SIG-M5 treated with dmso at 0.1 percent for 504 hours (cell line): ENCODE measurements around the gene CCDC63.
"Not testable (repeated sequence)": the region's sequence is repeated elsewhere in the genome, so short reads cannot be mapped to it uniquely, and the experiment has no call there.

ENCODE experiments used
- DNase-seq: peaks from one replicate; lab custom pipeline; 2025; ENCODE audit not compliant: unreplicated experiment; lab: John Stamatoyannopoulos, UW

Gene CCDC63

DNA sequence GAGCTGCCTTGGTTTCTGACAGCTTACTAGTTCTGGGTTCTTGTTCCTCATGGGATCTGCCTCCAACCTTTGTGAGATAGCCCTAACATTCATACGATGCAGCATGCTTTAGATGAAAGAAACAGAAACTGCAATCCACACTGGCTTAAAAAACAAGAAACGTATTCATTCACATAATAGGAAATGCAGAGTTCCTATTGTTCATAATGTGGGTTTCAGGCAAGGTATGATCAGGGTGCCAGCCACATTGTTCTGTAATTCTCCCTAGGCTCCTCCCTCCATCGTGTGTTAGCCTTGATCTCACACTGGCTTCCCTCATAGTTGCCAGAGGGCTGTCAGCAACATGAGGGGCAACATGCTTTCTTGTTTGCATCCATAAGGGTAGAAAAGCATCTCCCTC is 2.7 kb upstream of the CCDC63 start:
- DNase-seq: no peak

DNA sequence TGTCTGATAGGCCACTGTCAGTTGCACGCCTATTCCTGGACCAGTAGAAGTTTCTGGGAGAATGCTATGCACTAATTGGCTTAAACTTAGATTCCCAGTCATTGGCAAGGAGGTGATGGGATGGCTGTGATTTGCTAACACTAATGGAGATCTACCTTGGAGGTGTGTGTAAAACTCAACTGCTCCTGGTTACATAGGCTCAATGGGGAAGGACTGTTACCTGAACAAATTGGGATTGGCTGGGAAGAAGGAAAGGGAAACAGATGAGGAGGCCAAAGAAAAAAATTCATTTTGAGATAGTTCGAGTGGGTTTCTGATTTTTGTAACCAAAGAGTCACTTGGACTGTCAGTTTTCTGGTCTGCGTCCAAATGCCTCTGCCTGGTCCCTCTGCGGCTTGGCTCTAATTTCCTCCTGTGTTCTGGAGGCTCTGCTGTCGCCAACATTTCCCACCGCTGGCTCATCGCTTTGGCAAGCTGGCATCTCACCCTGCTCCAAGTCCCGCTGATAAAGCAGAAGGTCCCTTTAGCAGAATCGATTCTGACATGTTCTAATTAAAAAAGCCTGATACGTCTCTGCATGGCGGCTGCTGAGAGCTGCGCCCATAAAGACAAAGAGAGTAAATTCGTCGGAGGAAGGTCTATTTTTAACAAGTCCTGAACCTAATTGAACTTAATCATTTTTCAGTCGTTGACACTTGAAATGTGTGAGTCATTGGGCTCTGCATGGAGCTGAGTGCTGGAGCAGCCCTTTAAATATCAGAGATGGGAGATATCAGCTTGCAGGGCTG is 2.0 kb upstream of the CCDC63 start:
- no peak for DNase-seq

DNA sequence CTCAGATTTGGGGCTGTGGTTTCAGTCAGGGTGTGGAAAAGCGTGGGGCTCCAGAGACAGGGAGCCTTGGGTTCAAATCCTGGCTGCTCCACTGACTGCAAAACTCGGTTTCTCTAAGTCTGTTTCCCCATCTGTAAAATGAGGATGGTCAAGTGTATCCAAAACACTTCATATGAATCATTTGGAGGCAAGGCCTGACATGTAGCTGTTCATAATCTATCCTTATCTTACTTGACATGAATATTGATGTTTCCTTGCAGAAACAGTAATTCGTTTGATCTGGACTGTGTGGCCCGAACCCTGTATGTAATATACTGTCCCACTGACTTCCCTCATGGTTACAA is 1.5 kb upstream of the CCDC63 start:
- no peak for DNase-seq

DNA sequence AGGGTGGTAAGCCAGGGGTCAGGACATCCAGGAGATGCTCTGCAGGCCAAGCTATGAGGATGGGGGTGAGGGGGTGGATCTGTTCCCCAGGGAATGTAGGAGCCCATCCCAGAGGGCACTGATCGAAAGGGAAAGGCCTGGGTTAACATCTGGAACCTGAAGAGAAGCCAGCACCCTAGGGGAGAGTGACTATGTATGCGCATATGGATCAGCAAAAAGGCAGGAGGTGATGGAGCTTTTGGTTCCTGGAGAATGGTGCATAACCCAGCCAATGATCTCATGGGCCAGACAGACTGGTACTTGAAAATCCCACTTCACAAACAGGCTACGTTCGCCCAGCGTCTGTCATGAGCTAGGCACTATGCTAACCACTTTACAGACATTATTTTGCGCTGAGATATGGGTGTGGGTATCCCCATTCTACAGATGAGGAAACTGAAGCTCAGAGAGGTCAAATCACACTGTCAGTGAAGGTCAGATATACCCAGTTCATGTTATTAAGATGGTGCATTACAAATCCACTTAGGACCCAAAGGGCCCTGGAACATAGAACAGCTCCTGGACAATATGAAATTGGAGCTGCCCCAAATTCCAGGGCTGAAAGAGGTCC is 1.6 kb downstream of the CCDC63 start:
- DNase-seq: no peak

DNA sequence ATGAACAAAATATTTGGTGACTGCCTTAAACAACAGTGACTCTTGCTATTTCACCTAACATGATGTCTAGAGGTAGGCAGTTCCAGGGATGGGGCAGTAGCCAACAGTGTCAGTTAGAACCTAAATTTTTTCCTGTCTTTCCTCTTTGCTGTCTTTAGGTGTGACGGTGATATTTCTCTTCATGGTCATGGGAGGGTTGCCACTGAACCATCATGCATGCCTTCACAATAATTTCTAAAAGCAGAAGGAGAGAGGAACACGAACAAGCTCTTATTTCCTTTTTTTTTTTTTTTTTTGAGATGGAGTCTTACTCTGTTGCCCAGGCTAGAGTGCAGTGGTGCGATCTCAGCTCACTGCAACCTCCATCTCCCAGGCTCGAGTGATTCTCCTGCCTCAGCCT is 2.4 kb downstream of the CCDC63 start:
- no peak for DNase-seq

DNA sequence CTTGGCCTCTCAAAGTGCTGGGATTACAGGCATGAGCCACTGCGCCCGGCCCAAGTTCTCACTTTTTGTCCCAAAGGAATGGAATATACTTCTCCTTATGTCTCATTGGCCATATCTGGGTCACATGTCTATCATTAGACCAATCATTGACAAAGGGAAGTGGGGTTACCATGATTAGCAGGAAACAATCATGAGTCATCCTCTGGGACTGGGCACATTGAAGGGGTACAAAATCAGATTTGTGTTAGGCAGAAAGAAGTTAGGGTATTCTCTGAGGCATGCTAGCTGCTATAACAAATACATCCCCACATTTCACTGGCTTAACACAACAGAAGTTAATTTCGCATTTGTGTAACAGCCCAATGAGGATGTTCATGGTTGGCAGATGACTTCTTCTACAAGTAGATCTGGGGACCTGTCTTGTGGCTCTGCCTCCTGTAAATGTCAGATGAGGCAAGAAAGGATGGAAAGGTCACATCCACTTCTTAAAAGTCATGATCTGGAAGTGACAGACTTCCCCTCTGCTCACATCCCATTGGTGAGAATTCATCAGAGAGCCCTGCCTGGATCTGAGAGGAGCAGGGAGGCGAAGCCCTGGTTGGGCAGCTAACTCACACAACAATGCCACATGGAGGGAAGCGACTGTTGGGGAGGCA is 3.1 kb downstream of the CCDC63 start:
- DNase-seq: no peak

DNA sequence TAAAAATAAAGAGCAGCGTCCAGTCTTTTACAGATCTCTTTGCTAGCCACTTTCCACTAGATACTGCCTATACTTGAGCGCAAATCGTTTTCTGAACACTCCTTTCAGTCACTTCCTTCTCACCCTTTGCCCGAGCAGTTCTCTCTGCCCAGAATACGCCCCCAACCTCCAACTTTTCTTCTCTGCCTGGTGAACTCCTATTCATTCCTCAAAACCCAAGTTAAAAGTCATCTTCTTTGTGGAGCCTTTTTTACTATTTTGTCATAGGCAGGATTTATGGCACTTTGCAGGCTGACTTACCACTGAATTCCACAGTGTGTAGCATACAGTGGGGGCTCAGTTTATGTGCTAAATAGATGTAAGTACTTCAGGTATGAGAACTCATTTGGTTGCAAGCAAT is 4.0 kb downstream of the CCDC63 start:
- no peak for DNase-seq

DNA sequence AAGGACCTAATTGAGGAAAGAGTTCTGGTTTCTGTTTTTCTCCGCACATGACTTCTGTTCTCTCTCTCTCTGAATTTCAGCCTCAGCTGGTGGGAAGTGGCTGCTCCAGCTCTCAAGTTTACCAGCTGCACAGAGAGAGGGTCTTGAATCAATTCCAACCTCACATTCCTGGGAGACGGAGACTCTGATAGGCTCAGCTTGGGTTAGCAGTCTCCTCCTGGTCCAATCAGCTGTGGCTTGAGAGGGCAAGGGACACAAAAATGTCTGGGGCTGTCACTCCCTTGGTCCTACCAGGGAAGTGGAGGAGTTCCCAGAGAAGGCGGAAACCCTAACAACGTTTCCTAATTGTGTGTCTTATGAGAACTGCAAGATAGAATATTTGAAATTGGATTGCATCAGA is 7.0 kb downstream of the CCDC63 start:
- no peak for DNase-seq

DNA sequence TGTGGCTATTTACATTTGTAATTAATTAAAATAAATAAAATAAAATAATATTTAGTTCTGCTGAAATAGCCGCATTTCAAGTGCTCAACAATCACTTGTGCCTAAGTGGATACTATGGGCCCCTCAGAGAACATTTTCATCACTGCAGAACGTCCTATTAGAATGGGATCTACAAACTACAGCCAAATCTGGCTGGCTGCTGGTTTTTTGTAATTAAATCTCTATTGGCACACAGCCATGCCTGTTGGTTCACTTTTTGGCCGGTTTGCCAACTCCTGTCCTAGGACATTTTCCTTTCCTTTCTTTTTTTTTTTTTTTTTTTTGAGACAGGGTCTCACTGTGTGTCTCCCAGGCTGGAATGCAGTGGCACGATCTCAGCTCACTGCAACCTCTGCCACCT is 9.8 kb downstream of the CCDC63 start:
- DNase-seq: no peak

DNA sequence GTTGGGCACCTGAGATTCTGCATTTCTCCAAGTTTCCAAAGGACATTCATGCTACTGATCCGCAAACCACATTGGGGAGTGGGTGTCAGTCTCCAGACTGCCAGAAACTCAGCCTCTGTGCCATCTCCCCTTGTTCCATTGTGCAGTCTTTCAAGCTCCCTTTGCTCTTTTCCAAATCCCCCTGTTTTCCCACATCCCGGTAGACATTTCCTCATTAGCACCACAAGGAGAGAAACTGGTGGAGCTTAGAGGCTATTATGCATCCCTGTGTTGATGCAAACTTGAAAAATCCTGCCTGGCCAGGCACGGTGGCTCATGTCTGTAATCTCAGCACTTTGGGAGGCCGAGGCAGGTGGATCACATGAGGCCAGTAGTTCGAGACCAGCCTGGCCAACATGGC is 10.7 kb downstream of the CCDC63 start:
- DNase-seq: no peak

DNA sequence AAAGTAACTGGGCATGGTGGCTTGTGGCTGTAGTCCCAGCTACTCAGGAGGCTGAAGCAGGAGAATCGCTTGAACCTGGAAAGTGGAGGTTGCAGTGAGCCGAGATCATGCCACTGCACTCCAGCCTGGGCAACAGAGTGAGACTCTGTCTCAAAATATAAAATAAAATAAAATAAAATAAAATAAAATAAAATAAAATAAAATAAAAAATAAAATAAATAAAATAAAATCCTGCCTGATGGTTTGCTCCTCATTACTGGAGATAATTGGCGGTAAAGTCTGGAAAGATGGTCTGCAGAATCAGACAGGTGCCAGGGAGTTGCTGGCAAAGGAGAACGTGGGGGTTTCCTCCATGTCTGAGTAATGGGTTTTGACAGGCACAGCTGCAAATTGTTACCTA is 11.2 kb downstream of the CCDC63 start:
- DNase-seq: not testable (repeated sequence)

DNA sequence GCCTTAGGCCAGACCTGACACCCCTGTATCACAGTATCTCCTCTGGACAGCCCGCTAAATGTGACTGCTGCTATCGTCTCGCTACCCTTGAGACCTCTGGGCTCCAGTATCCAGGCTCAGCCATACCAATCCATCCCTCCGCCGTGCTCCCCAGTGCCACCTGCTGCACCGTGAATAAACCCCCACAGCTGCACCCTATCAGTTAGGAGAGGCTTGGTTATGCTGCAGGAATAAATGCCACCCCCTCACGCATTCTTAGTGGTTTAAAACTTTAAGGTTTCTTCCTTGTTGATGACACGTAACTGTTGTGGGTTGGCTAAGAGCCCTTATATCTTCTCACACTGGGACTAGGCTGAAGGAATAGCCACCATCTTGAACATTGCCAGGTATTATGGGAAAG is 12.1 kb downstream of the CCDC63 start:
- DNase-seq: no peak

DNA sequence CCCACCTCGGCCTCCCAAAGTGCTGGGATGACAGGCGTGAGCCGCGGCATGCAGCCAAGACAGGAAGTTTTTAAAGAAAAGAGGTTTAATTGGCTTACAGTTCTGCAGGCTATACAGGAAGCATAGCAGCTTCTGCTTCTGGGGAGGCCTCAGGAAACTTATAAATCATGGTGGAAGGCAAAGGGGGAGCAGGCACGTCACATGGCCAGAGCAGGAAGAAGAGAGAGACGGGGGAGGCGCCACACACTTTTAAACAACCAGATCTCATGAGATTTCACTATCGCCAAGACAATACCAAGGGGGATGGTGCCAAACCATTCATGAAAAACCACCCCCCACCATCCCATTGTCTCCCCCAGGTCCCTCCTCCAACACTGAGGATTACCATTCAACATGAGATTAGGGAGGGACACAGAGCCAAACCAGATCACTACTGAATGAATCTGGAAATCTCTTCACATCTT is 14.1 kb downstream of the CCDC63 start:
- DNase-seq: no peak

DNA sequence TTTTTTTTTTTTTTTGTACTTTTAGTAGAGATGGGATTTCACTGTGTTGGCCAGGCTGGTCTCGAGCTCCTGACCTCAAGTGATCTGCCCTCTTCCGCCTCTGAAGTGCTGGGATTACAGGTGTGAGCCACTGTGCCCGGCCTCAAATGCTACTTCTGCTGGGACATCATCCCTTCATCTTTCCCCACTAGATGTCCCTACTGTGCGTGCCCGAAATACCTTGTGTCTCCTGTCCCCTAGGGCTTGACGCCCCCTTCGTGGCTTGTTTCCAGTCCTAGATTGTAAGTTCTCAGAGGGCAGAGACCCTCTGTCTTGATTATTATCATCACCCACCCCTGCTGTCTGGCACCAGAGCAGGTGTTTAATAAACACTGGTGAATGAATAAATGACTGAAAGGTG is 14.9 kb downstream of the CCDC63 start:
- no peak for DNase-seq

DNA sequence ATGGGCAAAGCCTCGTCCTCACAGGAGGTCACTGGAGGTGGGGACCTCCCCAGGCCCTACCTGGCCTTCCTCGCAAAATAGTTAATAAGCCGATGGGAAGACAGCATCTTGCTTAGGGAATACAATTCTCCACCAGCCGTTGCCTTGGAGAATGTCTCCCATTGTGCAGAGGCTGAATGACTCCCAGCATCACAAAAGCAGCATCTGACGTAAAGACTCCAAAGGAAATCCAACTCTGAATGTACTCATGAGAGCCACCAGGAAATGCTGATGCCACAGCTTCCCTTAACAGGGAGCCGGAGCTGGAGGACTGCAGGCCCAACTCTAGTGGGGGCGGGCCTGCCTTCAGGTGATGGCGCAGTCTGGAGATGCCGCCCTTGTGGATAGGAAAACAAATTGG is 15.5 kb downstream of the CCDC63 start:
- no peak for DNase-seq

DNA sequence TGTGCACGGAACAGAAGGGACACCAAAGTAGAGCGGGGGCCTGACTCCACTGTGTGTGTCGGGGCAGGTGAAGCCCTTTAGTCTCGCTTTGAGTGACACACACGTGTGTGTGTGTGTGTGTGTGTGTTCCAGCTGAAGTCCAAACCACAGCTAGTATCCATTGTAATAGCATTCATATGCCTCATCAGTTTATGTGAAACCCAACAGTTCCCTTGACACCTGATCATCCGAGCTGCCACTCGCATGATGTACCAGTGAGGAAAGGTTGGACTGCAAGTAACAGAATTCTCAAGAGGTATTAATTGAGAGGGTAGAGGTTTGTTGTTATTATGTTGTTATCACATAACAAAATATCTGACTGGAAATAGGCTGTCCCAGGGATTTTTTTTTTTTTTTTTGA is 16.4 kb downstream of the CCDC63 start:
- DNase-seq: no peak

DNA sequence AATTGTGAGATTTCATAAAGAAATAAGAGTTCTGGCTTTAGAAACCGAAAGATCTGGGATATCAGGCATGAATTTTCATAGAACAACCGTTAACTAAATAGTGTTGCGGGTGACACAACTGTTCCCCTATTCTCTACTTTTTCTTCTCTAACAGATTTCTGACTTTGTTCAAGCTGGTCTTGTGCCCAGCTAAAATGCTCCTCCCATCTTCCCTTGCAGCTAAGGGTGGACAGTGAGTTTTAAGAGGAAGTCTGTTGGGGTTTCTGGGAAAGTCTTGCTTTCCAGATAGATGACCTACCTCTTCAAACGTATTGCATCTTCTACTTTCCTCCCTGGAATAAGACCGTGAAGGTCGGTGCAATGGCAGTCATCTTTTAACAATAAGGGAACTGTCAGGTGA is 18.7 kb downstream of the CCDC63 start:
- no peak for DNase-seq

DNA sequence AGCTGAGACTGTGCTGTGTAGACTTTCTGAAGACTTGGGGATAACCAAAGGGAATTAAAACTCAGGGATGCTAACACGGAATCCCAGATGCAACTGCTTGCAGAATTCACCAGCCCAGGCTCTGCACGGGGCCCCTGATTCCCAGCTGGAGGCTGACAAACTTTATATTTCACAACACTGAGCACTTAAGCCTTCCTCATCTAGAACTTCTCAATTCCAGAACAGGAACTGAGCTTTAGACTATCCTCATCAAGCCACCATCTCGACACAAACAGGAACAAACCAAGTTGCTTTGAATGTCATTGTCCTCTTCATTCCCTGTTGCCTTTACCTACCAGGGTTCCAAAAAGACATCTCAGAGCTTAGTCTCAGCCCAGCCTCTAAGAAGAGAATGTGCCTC is 22.2 kb downstream of the CCDC63 start:
- peak; percentile 95 for DNase-seq

DNA sequence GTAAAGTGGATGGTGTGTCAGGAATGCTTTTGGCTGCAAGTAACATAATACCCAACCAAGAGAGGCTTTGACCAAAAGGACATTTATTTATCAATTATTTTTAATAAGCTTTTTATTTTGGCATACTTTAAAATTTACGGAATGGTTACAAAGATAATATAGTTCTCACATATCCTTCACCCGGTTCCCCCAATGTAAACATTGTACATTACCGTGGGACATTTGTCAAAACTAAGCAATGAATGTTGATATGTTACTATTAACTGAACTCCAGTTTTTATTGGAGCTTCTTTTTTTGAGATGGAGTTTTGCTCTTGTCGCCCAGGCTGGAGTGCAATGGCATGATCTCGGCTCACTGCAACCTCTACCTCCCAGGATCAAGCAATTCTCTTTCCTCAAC is 23.0 kb downstream of the CCDC63 start:
- DNase-seq: no peak

DNA sequence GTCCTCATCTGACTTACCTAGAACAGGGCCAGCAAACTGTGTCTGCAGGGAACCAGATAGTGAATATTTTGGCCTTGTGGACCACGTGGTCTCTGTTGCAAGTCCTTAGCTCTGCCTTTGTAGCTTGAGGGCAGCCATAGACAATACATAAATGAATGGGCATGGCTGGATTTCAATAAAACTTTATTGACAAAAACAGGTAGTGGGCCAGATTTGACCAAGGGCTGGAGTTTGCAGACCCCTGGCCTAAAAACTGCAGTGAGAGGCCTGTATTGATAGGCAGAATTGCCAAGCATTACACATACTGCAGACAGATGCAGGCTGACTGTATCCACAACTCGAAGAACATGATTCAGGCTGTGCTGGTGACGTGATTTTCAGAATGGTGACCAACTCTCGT is 25.3 kb downstream of the CCDC63 start:
- DNase-seq: no peak

DNA sequence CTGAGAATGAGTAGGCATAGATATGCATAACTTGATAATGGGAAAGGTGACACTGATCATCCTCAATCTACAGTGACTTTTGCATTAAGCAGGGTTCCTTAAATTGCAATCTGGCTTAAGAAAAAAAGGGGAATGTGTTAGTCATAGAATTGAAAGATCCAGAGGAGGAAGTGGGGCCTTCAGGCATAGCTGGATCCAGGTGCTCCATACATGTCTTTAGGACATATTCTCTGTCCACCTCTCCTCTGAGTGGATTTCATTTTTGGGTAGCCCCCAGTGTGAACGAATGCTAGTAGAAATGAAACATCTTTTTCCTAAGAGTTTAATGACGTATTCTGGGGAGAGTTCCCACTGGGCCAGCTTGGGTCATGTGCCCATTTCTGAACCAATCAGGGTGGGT is 27.6 kb downstream of the CCDC63 start:
- DNase-seq: no peak

DNA sequence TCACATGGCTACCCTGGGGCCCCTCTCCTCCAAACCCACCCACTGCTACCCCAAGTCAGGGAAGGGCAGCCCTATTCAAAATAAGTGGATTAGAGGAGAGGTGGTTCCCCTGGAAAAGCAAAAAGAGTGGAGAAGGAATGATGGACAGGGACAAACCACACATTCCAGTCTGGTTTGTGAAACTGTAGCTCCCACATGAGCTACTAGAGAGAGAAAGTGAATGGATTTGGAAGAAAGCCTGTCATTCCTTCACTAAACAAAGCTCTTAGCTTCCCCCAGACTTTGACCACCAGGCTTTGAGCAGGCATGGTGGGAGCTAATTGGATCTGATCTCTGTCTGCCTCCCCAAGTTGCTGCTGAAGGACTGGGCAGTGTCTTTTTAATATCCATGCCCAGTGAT is 28.0 kb downstream of the CCDC63 start:
- no peak for DNase-seq

DNA sequence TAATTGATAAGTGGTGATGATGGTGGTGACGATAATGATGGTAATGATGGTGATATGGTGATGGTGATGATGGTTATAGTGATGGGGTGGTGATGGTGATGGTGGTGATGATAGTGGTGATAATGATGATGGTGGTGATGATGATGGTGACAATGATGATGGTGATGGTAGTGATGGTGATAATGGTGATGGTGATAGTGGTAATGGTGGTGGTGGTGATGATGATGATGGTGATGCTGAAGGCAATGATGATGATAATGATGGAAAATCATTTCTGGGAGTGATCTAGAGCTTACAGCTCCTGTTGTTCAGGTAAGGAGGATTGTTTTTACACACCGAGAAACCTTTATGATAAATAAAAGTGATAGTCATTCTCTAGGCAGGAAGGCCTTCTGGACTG is 33.9 kb downstream of the CCDC63 start:
- no peak for DNase-seq
